ENCODE data around the gene SREBF1.

Gene SREBF1

GRCh38 chr17:17767887-17768418 is 68.8 kb downstream of the SREBF1 start:
- H3K4me3 ChIP-seq (ENCODE audit: low read depth, low read length): no peak overlapping the region
- TF ChIP-seq CTCF (IDR thresholded peaks at IDR 0.05; ENCODE audit: low read depth, low read length): no peak
- in situ Hi-C loops (cut with HindIII; ENCODE audit: low sequenced_read_pairs): no loop called here
- DNase-seq (ENCODE audit: low read depth, low spot score): no peak

- no peak for TF ChIP-seq CTCF (IDR thresholded peaks at IDR 0.05; ENCODE audit: low read depth, low read length)
- in situ Hi-C loops (cut with HindIII; ENCODE audit: low sequenced_read_pairs): no loop called here
- peak; percentile 55 for DNase-seq (ENCODE audit: low read depth, low spot score)
These were observed 69.5 kb downstream of the SREBF1 start for GRCh38 chr17:17767154-17767869.

GRCh38 chr17:17766744-17767120 is 70.1 kb downstream of the SREBF1 start:
- DNase-seq (ENCODE audit: low read depth, low spot score): no peak
- in situ Hi-C loops (cut with HindIII; ENCODE audit: low sequenced_read_pairs): no loop called here
- TF ChIP-seq CTCF (IDR thresholded peaks at IDR 0.05; ENCODE audit: low read depth, low read length): no peak
- no peak overlapping the region for H3K4me3 ChIP-seq (ENCODE audit: low read depth, low read length)

More at GRCh38 chr17:17767154-17767869, 69.5 kb downstream of the SREBF1 start:
- H3K4me3 ChIP-seq (ENCODE audit: low read depth, low read length): no peak overlapping the region

- in situ Hi-C loops (cut with HindIII; ENCODE audit: low sequenced_read_pairs): no loop called here
- H3K4me3 ChIP-seq (ENCODE audit: low read depth, low read length): no peak overlapping the region
- no peak for TF ChIP-seq CTCF (IDR thresholded peaks at IDR 0.05; ENCODE audit: low read depth, low read length)
- DNase-seq (ENCODE audit: low read depth, low spot score): no peak
These were observed 70.6 kb downstream of the SREBF1 start for GRCh38 chr17:17766077-17766743.

GRCh38 chr17:17765359-17766076 is 71.3 kb downstream of the SREBF1 start:
- no peak for TF ChIP-seq CTCF (IDR thresholded peaks at IDR 0.05; ENCODE audit: low read depth, low read length)
- in situ Hi-C loops (cut with HindIII; ENCODE audit: low sequenced_read_pairs): no loop called here
- no peak overlapping the region for H3K4me3 ChIP-seq (ENCODE audit: low read depth, low read length)
- DNase-seq (ENCODE audit: low read depth, low spot score): peak; percentile 24

GRCh38 chr17:17763734-17764133 is 73.1 kb downstream of the SREBF1 start:
- in situ Hi-C loops (cut with HindIII; ENCODE audit: low sequenced_read_pairs): no loop called here
- no peak overlapping the region for H3K4me3 ChIP-seq (ENCODE audit: low read depth, low read length)
- TF ChIP-seq CTCF (IDR thresholded peaks at IDR 0.05; ENCODE audit: low read depth, low read length): no peak
- DNase-seq (ENCODE audit: low read depth, low spot score): no peak
